SK-N-SH treated with all-trans-retinoic acid at 6 μM for 48 hours (cell line): Measurements from ENCODE around the gene DCDC2.

Experiments
- ARNTL ChIP-seq: fragments of 450-650 bp; formaldehyde crosslinking; IDR thresholded peaks from 2 replicates; pipeline ENCODE4 v1.5.0; 2020; ENCODE audit warnings: low read depth, mild to moderate bottlenecking, moderate library complexity, borderline replicate concordance
- CREB5 ChIP-seq: fragments of 250-450 bp; sonication (Bioruptor Pico); IDR thresholded peaks from 2 replicates; pipeline ENCODE4 v1.5.1; 2020; ENCODE audit warnings: low read depth, mild to moderate bottlenecking, moderate library complexity
- GLIS3 ChIP-seq: fragments of 250-450 bp; sonication (Bioruptor Pico); IDR thresholded peaks from 2 replicates; pipeline ENCODE4 v1.5.0; 2020; ENCODE audit warnings: mild to moderate bottlenecking, moderate library complexity
- PATZ1 ChIP-seq: fragments of 250-450 bp; sonication (Bioruptor Pico); IDR thresholded peaks from 2 replicates; pipeline ENCODE4 v1.8.0; 2020; ENCODE audit warnings: mild to moderate bottlenecking, moderate library complexity, borderline replicate concordance
- PPARA ChIP-seq: fragments of 250-450 bp; sonication (Bioruptor Pico); IDR thresholded peaks from 2 replicates; pipeline ENCODE4 v1.5.0; 2020; ENCODE audit warnings: mild to moderate bottlenecking, borderline replicate concordance
- RARB ChIP-seq: fragments of 250-450 bp; sonication (Bioruptor Pico); IDR thresholded peaks from 2 replicates; pipeline ENCODE4 v1.8.0; 2021; ENCODE audit warnings: mild to moderate bottlenecking, moderate library complexity
- SNAI2 ChIP-seq: fragments of 250-450 bp; sonication (Bioruptor Pico); IDR thresholded peaks from 2 replicates; pipeline ENCODE4 v1.5.0; 2020; ENCODE audit warnings: mild to moderate bottlenecking, moderate library complexity
- TCF4 ChIP-seq: fragments of 250-450 bp; sonication (Bioruptor Pico); IDR thresholded peaks from 2 replicates; pipeline ENCODE4 v1.8.0; 2021; ENCODE audit warnings: mild to moderate bottlenecking, moderate library complexity, borderline replicate concordance
- TSHZ2 ChIP-seq: fragments of 250-450 bp; sonication (Bioruptor Pico); IDR thresholded peaks from 2 replicates; pipeline ENCODE4 v1.5.0; 2020; ENCODE audit warnings: mild to moderate bottlenecking, moderate library complexity
- ZC3H10 ChIP-seq: fragments of 250-450 bp; sonication (Bioruptor Pico); IDR thresholded peaks from 2 replicates; pipeline ENCODE4 v1.5.1; 2021; ENCODE audit warnings: mild to moderate bottlenecking, moderate library complexity
- ZFP3 ChIP-seq: fragments of 250-450 bp; sonication (Bioruptor Pico); IDR thresholded peaks from 2 replicates; pipeline ENCODE4 v1.5.0; 2020; ENCODE audit warnings: mild to moderate bottlenecking, moderate library complexity
- ZNF565 ChIP-seq: fragments of 450-650 bp; formaldehyde crosslinking; conservative IDR thresholded peaks from 2 replicates; pipeline ENCODE4 v1.5.0; 2020; ENCODE audit warnings: low read depth, mild to moderate bottlenecking, moderate library complexity
- ZNF70 ChIP-seq: fragments of 450-650 bp; formaldehyde crosslinking; IDR thresholded peaks from 2 replicates; pipeline ENCODE4 v1.5.0; 2020; ENCODE audit warnings: mild to moderate bottlenecking, moderate library complexity

GRCh38 chr6:24270011-24270410 is 87.8 kb downstream of the DCDC2 start:
- no peak for TF ChIP-seq ZC3H10 (CRISPR knock-in tag)
- no peak for TF ChIP-seq RARB (CRISPR knock-in tag)
- no peak for TF ChIP-seq PATZ1 (CRISPR knock-in tag)
- no peak for TF ChIP-seq CREB5
- no peak for TF ChIP-seq ARNTL (CRISPR knock-in tag)
- TF ChIP-seq SNAI2 (CRISPR knock-in tag), result no peak
- TF ChIP-seq TSHZ2 (CRISPR knock-in tag), result no peak
- no peak for TF ChIP-seq PPARA (CRISPR knock-in tag)
- TF ChIP-seq TCF4 (CRISPR knock-in tag), result no peak
- TF ChIP-seq ZNF565 (CRISPR knock-in tag), result no peak
- TF ChIP-seq GLIS3 (CRISPR knock-in tag), result no peak
- TF ChIP-seq ZFP3 (CRISPR knock-in tag), result no peak
- no peak for TF ChIP-seq ZNF70 (CRISPR knock-in tag)
